ENCODE measurements around the gene PRPS2. TPM values are rescaled to one million over a fixed set of nuclear protein-coding genes. Genes with fewer than 3 reads are reported as not detected.

Gene PRPS2
- total RNA-seq, 1 experiment from 2014 or later: 38.4 TPM

DNA sequence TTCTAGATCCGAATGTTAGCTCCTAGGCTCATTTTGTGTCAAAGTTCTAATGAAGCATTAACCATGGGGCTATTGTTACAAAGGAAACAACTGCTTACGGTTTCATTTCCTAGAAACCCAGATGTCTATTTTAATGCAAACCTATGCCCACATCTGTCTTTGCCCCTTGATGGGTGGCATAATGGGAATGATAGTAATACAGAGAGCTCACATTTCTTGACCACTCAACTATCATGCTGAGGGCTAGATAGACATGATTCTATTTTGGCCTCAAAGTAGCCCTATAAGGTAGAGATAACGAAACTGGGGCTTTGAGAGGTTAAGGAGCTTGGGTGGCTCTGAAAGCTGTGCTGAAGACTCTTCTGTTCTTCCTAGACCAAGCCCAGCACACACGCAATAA lies 77.5 kb downstream of the PRPS2 start (continued):
- TF ChIP-seq TEAD1 (CRISPR knock-in tag; IDR thresholded peaks at IDR 0.05) (no peak), ZBTB43 (CRISPR knock-in tag; IDR thresholded peaks at IDR 0.05) (no peak), E2F5 (CRISPR knock-in tag; IDR thresholded peaks at IDR 0.05) (no peak), ZNF423 (CRISPR knock-in tag; IDR thresholded peaks at IDR 0.05) (no peak), GABPB1 (CRISPR knock-in tag; IDR thresholded peaks at IDR 0.05) (no peak), JUN (CRISPR knock-in tag; IDR thresholded peaks at IDR 0.05) (no peak), NFYB (CRISPR knock-in tag; conservative IDR thresholded peaks at IDR 0.05; ENCODE audit: low read depth) (no peak), SP1 (CRISPR knock-in tag; conservative IDR thresholded peaks at IDR 0.05) (no peak), ZNF232 (CRISPR knock-in tag; IDR thresholded peaks at IDR 0.05) (no peak), ZNF263 (CRISPR knock-in tag; IDR thresholded peaks at IDR 0.05; ENCODE audit: low read depth) (no peak), USF1 (CRISPR knock-in tag; IDR thresholded peaks at IDR 0.05) (no peak), ZNF671 (CRISPR knock-in tag; IDR thresholded peaks at IDR 0.05) (no peak), ESRRA (CRISPR knock-in tag; IDR thresholded peaks at IDR 0.05; ENCODE audit: borderline replicate concordance) (no peak)

GRCh38 chrX:12871257-12871656 lies 80.0 kb downstream of the PRPS2 start:
- Mint-ChIP-seq H3K27me3 (ENCODE audit: low read depth) (no peaks in the 10 kb centered on the region), H3K9me3 (peaks cover 4% of the 10 kb centered on the region; the same call in 1 of the 2 replicates), H3K4me3 (no peak overlapping the region), H3K27ac (no peak overlapping the region), H3K36me3 (no peaks in the 10 kb centered on the region), H3K4me1 (peaks cover 32% of the 10 kb centered on the region)
- TF ChIP-seq GRHL2 (CRISPR knock-in tag; IDR thresholded peaks at IDR 0.05; ENCODE audit: insufficient replicate concordance, severe bottlenecking): no peak
- DNase-seq (ENCODE audit: low spot score) (no peak), ATAC-seq (no peak)
- CTCF ChIA-PET: no interaction called here
- POLR2A ChIA-PET: no interaction called here

DNA sequence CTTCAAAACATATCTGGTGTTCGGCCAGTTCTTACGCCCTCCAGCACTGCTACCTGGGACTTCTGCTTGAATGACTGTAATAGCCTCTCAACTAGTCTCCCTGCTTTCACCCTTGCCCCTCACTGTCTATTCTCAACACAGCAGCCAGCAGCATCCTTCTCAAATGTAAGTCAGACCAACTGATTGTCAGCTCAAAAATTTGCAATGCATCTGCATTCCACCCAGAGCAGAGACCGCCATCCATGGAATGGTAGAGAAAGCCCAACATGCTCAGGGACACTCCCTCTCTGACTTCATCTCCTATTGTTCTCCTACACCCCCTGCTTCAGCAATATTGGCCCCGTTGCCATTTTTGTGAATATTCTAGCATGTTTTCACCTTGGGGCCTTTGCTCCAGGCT lies 81.5 kb downstream of the PRPS2 start:
- no peaks in the 10 kb centered on the region for H3K27me3 Mint-ChIP-seq (ENCODE audit: low read depth)
- peaks cover 23% of the 10 kb centered on the region for H3K4me1 Mint-ChIP-seq
- ATAC-seq (no peak), DNase-seq (ENCODE audit: low spot score) (no peak)
- POLR2A ChIA-PET: no interaction called here
- no peak for TF ChIP-seq ZNF317 (CRISPR knock-in tag; IDR thresholded peaks at IDR 0.05; ENCODE audit: borderline replicate concordance, low read depth)
- TF ChIP-seq, protein P1, sequence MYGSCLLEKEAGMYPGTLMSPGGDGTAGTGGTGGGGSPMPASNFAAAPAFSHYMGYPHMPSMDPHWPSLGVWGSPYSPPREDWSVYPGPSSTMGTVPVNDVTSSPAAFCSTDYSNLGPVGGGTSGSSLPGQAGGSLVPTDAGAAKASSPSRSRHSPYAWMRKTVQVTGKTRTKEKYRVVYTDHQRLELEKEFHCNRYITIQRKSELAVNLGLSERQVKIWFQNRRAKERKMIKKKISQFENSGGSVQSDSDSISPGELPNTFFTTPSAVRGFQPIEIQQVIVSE (CRISPR knock-in tag; IDR thresholded peaks at IDR 0.05; ENCODE audit: borderline replicate concordance): no peak
- TF ChIP-seq MYBL2 (CRISPR knock-in tag; IDR thresholded peaks at IDR 0.05): no peak
- no peak for TF ChIP-seq KAT7 (CRISPR knock-in tag; IDR thresholded peaks at IDR 0.05; ENCODE audit: borderline replicate concordance)
- TF ChIP-seq GTF2I (CRISPR knock-in tag; conservative IDR thresholded peaks at IDR 0.05): no peak
- no peak for TF ChIP-seq ZBTB21 (CRISPR knock-in tag; IDR thresholded peaks at IDR 0.05; ENCODE audit: borderline replicate concordance)
- no peak for TF ChIP-seq IRF2 (CRISPR knock-in tag; IDR thresholded peaks at IDR 0.05; ENCODE audit: borderline replicate concordance, low read depth)
- TF ChIP-seq NFE2L1 (CRISPR knock-in tag; IDR thresholded peaks at IDR 0.05): no peak
- TF ChIP-seq ZNF532 (CRISPR knock-in tag; IDR thresholded peaks at IDR 0.05; ENCODE audit: borderline replicate concordance): no peak
- TF ChIP-seq TP53 (CRISPR knock-in tag; IDR thresholded peaks at IDR 0.05): no peak
- no peak for TF ChIP-seq ETV6 (CRISPR knock-in tag; IDR thresholded peaks at IDR 0.05)
- TF ChIP-seq NR2C2 (CRISPR knock-in tag; IDR thresholded peaks at IDR 0.05): no peak
- TF ChIP-seq NFYB (CRISPR knock-in tag; conservative IDR thresholded peaks at IDR 0.05; ENCODE audit: low read depth): no peak
- no peaks in the 10 kb centered on the region for H3K36me3 Mint-ChIP-seq
- CTCF ChIA-PET: no interaction called here
- H3K27ac Mint-ChIP-seq: no peak overlapping the region
- H3K4me3 Mint-ChIP-seq: no peak overlapping the region
- peaks cover 4% of the 10 kb centered on the region; the same call in 1 of the 2 replicates for H3K9me3 Mint-ChIP-seq

All from WTC11 (cell line).